Mucosa of descending colon (tissue), 3 donors: Measurements from ENCODE around the gene FGD3. TPM values are rescaled to one million over a fixed set of nuclear protein-coding genes. Genes with fewer than 3 reads are reported as not detected.

Source experiments
- ATAC-seq: fragments of 200-7000 bp; cut with Tn5 transposase; one replicate; pipeline ENCODE4 v1.9.1; 2020; ENCODE audit warnings: mild to moderate bottlenecking, moderate library complexity
- DNase-seq, 3 donors: peaks; one replicate each; pipeline ENCODE4 v3.0.0-alpha.2; 2020
- H3K36me3 ChIP-seq: fragments of 200-600 bp; one replicate; pipeline ENCODE4 v1.8.0; 2021; ENCODE audit warnings: low read depth, mild to moderate bottlenecking
- H3K4me1 ChIP-seq: fragments of 200-600 bp; one replicate; pipeline ENCODE4 v1.8.0; 2021; ENCODE audit warnings: low read depth, mild to moderate bottlenecking
- H3K4me3 ChIP-seq: fragments of 200-600 bp; one replicate; pipeline ENCODE4 v1.8.0; 2021; ENCODE audit warnings: mild to moderate bottlenecking
- H3K9me3 ChIP-seq: fragments of 200-600 bp; one replicate; pipeline ENCODE4 v1.8.0; 2021; ENCODE audit warnings: mild to moderate bottlenecking
- CTCF ChIP-seq: fragments of 200-600 bp; IDR thresholded peaks from one replicate; pipeline ENCODE4 v1.8.0; 2022; ENCODE audit warnings: antibody characterized with exemption, mild to moderate bottlenecking
- intact Hi-C, 2 donors: fragments of 100-400 bp; cut with DNase I in 1 of 2; cut with micrococcal nuclease in 1 of 2; formaldehyde crosslinking; loops; one replicate each; pipeline versions ENCODE4 v1.11.0 to v1.11.1; 2022; cut with DNase I, micrococcal nuclease
- total RNA-seq, 3 donors: library from RNA; stranded (reverse); fragmentation: NEBNext Ultra II Directional in 2 of 3; extraction: Animal tissue kit (Norgen Biotek cat#: 25700) in 2 of 3; gene quantifications; one replicate each; pipeline versions ENCODE4 v1.2.1 to v1.2.4, GENCODE V29; 2021 to 2023
- donor health status: DM: no; HTN: no; CAD: no; lungs with moderate emphysema.
- donor health status: DM: no; HTN: no; CAD: no.
- donor health status: DM: no; HTN: yes; CAD: no.

Gene FGD3
- total RNA-seq, 3 donors from 2014 or later: 3.3 to 5.4 (median 5.3) TPM

GRCh38 chr9:92944921-92945320, 2.4 kb upstream of the FGD3 start:
- intact Hi-C loops: no loop called here
- ATAC-seq (no peak), DNase-seq (no peak)
- no peak overlapping the region for H3K4me3 ChIP-seq
- no peaks in the 10 kb centered on the region for H3K36me3 ChIP-seq
- H3K4me1 ChIP-seq: no peaks in the 10 kb centered on the region
- H3K9me3 ChIP-seq: no peaks in the 10 kb centered on the region
- TF ChIP-seq CTCF: no peak

GRCh38 chr9:92945796-92946195, 1.5 kb upstream of the FGD3 start:
- Histone ChIP-seq H3K9me3 (no peaks in the 10 kb centered on the region), H3K4me3 (no peak overlapping the region), H3K36me3 (no peaks in the 10 kb centered on the region), H3K4me1 (no peaks in the 10 kb centered on the region)
- no peak for ATAC-seq
- DNase-seq: no peak
- intact Hi-C loops: no loop called here
- TF ChIP-seq CTCF: no peak

GRCh38 chr9:92948038-92948534, 763 bp downstream of the FGD3 start:
- intact Hi-C loops: no loop called here
- DNase-seq (no peak), ATAC-seq (no peak)
- Histone ChIP-seq H3K36me3 (no peaks in the 10 kb centered on the region), H3K4me1 (peaks cover 2% of the 10 kb centered on the region), H3K9me3 (no peaks in the 10 kb centered on the region), H3K4me3 (no peak overlapping the region)
- no peak for TF ChIP-seq CTCF

- no peak for DNase-seq
Observed at GRCh38 chr9:92948632-92949031, 1.3 kb downstream of the FGD3 start.

GRCh38 chr9:92949266-92949982, 2.1 kb downstream of the FGD3 start:
- H3K4me3 ChIP-seq: no peak overlapping the region
- intact Hi-C loops: no loop called here
- H3K9me3 ChIP-seq: no peaks in the 10 kb centered on the region
- DNase-seq: no peak
- ATAC-seq: no peak
- peaks cover 11% of the 10 kb centered on the region for H3K4me1 ChIP-seq
- TF ChIP-seq CTCF: no peak
- no peaks in the 10 kb centered on the region for H3K36me3 ChIP-seq

More at GRCh38 chr9:92948632-92949031, 1.3 kb downstream of the FGD3 start:
- TF ChIP-seq CTCF: no peak
- intact Hi-C loops: no loop called here
- ATAC-seq: no peak
- Histone ChIP-seq H3K4me1 (peaks cover 7% of the 10 kb centered on the region), H3K36me3 (no peaks in the 10 kb centered on the region), H3K4me3 (no peak overlapping the region), H3K9me3 (no peaks in the 10 kb centered on the region)
